Hepatocyte (in vitro differentiated cells): ENCODE results near the gene HDAC2. TPM values are rescaled to one million over a fixed set of nuclear protein-coding genes. Genes with fewer than 3 reads are reported as not detected.

Experiments used
- DNase-seq: peaks from one replicate; pipeline ENCODE4 v3.0.0-alpha.2; 2016; ENCODE audit warnings: low spot score
- H2AFZ ChIP-seq: fragments of 200-600 bp; sonication (generic); 2 replicates; pipeline ENCODE4 v1.6.0; 2016; ENCODE audit warnings: antibody characterized with exemption, mild to moderate bottlenecking
- H3K27ac ChIP-seq: fragments of 200-600 bp; sonication (generic); 2 replicates; pipeline ENCODE4 v1.5.1; 2016; ENCODE audit warnings: mild to moderate bottlenecking
- H3K27me3 ChIP-seq: fragments of 200-600 bp; sonication (generic); 2 replicates; pipeline ENCODE4 v1.6.1; 2016
- H3K36me3 ChIP-seq: fragments of 200-600 bp; sonication (generic); replicated peaks from 2 replicates; pipeline ENCODE4 v1.5.1; 2016; ENCODE audit warnings: low read depth; ENCODE audit not compliant: insufficient read depth
- H3K4me1 ChIP-seq: fragments of 200-600 bp; sonication (generic); 2 replicates; pipeline ENCODE4 v1.5.1; 2016; ENCODE audit warnings: mild to moderate bottlenecking, moderate library complexity; ENCODE audit not compliant: insufficient read depth
- H3K4me2 ChIP-seq: fragments of 200-600 bp; sonication (generic); 2 replicates; pipeline ENCODE4 v1.6.0; 2016
- H3K4me3 ChIP-seq: fragments of 200-600 bp; sonication (generic); 2 replicates; pipeline ENCODE4 v1.5.1; 2016; ENCODE audit warnings: mild to moderate bottlenecking
- H3K79me2 ChIP-seq: fragments of 200-600 bp; sonication (generic); 2 replicates; pipeline ENCODE4 v1.6.0; 2017; ENCODE audit warnings: mild to moderate bottlenecking
- H3K9me2 ChIP-seq: fragments of 200-600 bp; sonication (generic); replicated peaks from 2 replicates; pipeline ENCODE4 v1.6.0; 2017; ENCODE audit warnings: mild to moderate bottlenecking; ENCODE audit not compliant: insufficient read depth
- H3K9me3 ChIP-seq: fragments of 200-600 bp; sonication (generic); 2 replicates; pipeline ENCODE4 v1.5.1; 2016; ENCODE audit warnings: low read depth, mild to moderate bottlenecking
- H4K20me1 ChIP-seq: fragments of 200-600 bp; sonication (generic); 2 replicates; pipeline ENCODE4 v1.6.0; 2016; ENCODE audit warnings: mild to moderate bottlenecking; ENCODE audit not compliant: insufficient read depth, poor library complexity, severe bottlenecking
- EZH2 ChIP-seq: fragments of 200-600 bp; sonication (generic); IDR thresholded peaks from 2 replicates; pipeline ENCODE4 v1.6.1; 2016; ENCODE audit warnings: antibody characterized with exemption, mild to moderate bottlenecking, borderline replicate concordance
- EZH2phosphoT487 ChIP-seq: fragments of 200-600 bp; sonication (generic); IDR thresholded peaks from one replicate; pipeline ENCODE4 v1.6.1; 2018; ENCODE audit warnings: antibody characterized with exemption, mild to moderate bottlenecking, low read depth, moderate library complexity; ENCODE audit not compliant: unreplicated experiment, severe bottlenecking
- WGBS: methylation state at CpG from one replicate; pipeline ENCODE4 v1.1.6; 2016; ENCODE audit warnings: low lambda C conversion rate; ENCODE audit errors: missing lambda C conversion rate; 5-methylcytosine and 5-hydroxymethylcytosine counted together
- polyA plus RNA-seq: library from polyadenylated mRNA; unstranded; fragments of >200 nt; fragmentation: Nextera tagmentation; extraction: Ambion mirVana; gene quantifications from 2 replicates; pipeline ENCODE4 v1.2.1, GENCODE V29; 2016
- total RNA-seq: library from RNA; depleted of rRNA; stranded (reverse); fragments of >200 nt; gene quantifications from 2 replicates; pipeline ENCODE4 v1.2.3, GENCODE V29; 2014
- TF ChIP-seq, protein P1 (sequence below): fragments of 200-600 bp; sonication (generic); IDR thresholded peaks from 2 replicates; pipeline ENCODE4 v1.5.1; 2016; ENCODE audit warnings: antibody characterized with exemption, mild to moderate bottlenecking; ENCODE audit not compliant: poor library complexity

Gene HDAC2
- total and polyA plus RNA-seq, 2 experiments from 2014 or later: 139 to 173 TPM

GRCh38 chr6:113960795-113961194 is 10.2 kb downstream of the HDAC2 start:
- peaks cover 8% of the 10 kb centered on the region for H3K4me1 ChIP-seq
- no peak overlapping the region for H2AFZ ChIP-seq
- peaks cover 96% of the 10 kb centered on the region for H4K20me1 ChIP-seq
- no peak overlapping the region for H3K4me3 ChIP-seq
- 67% methylated on average over 2 of the region's 2 CpGs for WGBS
- TF ChIP-seq, protein P1, sequence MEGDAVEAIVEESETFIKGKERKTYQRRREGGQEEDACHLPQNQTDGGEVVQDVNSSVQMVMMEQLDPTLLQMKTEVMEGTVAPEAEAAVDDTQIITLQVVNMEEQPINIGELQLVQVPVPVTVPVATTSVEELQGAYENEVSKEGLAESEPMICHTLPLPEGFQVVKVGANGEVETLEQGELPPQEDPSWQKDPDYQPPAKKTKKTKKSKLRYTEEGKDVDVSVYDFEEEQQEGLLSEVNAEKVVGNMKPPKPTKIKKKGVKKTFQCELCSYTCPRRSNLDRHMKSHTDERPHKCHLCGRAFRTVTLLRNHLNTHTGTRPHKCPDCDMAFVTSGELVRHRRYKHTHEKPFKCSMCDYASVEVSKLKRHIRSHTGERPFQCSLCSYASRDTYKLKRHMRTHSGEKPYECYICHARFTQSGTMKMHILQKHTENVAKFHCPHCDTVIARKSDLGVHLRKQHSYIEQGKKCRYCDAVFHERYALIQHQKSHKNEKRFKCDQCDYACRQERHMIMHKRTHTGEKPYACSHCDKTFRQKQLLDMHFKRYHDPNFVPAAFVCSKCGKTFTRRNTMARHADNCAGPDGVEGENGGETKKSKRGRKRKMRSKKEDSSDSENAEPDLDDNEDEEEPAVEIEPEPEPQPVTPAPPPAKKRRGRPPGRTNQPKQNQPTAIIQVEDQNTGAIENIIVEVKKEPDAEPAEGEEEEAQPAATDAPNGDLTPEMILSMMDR: no peak
- TF ChIP-seq EZH2phosphoT487 (no peak), EZH2 (no peak)
- DNase-seq: no peak
- no peak overlapping the region for H3K27ac ChIP-seq
- no peaks in the 10 kb centered on the region for H3K27me3 ChIP-seq
- no peaks in the 10 kb centered on the region for H3K9me2 ChIP-seq
- H3K4me2 ChIP-seq: no peak overlapping the region
- H3K9me3 ChIP-seq: no peaks in the 10 kb centered on the region
- H3K79me2 ChIP-seq: peaks cover 100% of the 10 kb centered on the region
- no peaks in the 10 kb centered on the region for H3K36me3 ChIP-seq

DNA sequence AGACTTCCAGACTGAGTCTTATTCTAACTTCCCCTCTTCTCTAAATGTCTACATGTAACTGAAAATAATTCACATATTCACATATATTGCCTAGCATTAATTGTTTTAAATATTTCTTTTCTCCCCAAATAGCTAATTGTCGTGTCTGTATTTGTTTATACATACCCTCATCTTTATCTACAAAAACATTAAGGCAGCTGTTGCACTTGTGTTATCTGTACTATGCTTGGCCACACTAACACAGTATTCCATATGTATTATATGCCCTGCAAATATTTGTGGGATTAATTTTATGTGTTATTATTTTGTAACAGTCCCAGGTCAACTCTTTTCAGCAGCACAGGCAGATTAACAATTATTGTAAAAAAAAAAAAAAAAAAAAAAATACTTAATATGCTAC is 11.7 kb downstream of the HDAC2 start:
- Histone ChIP-seq H3K9me2 (no peaks in the 10 kb centered on the region), H3K4me2 (no peak overlapping the region), H2AFZ (no peak overlapping the region), H3K79me2 (peaks cover 99% of the 10 kb centered on the region), H4K20me1 (peaks cover 80% of the 10 kb centered on the region), H3K4me3 (no peak overlapping the region), H3K27me3 (no peaks in the 10 kb centered on the region), H3K27ac (no peak overlapping the region), H3K9me3 (no peaks in the 10 kb centered on the region), H3K4me1 (peaks cover 8% of the 10 kb centered on the region), H3K36me3 (no peaks in the 10 kb centered on the region)
- 83% methylated on average over 1 of the region's 1 CpG for WGBS
- TF ChIP-seq, protein P1: no peak
- TF ChIP-seq EZH2phosphoT487: no peak
- TF ChIP-seq EZH2: no peak
- no peak for DNase-seq

- Histone ChIP-seq H3K9me2 (no peaks in the 10 kb centered on the region), H3K36me3 (no peaks in the 10 kb centered on the region), H3K9me3 (no peaks in the 10 kb centered on the region), H4K20me1 (peaks cover 39% of the 10 kb centered on the region), H3K79me2 (peaks cover 81% of the 10 kb centered on the region), H3K27me3 (no peaks in the 10 kb centered on the region), H2AFZ (no peak overlapping the region), H3K4me3 (no peak overlapping the region), H3K4me2 (no peak overlapping the region), H3K4me1 (no peaks in the 10 kb centered on the region), H3K27ac (no peak overlapping the region)
- 97% methylated on average over 1 of the region's 1 CpG for WGBS
- DNase-seq: no peak
- TF ChIP-seq, protein P1: no peak
- TF ChIP-seq EZH2phosphoT487: no peak
- no peak for TF ChIP-seq EZH2
Measured at GRCh38 chr6:113954653-113955052, 16.3 kb downstream of the HDAC2 start.

GRCh38 chr6:113953346-113953745 is 17.6 kb downstream of the HDAC2 start:
- no peak overlapping the region for H3K4me2 ChIP-seq
- H3K4me3 ChIP-seq: no peak overlapping the region
- no peaks in the 10 kb centered on the region for H3K4me1 ChIP-seq
- H3K9me2 ChIP-seq: no peaks in the 10 kb centered on the region
- no peak overlapping the region for H2AFZ ChIP-seq
- no peaks in the 10 kb centered on the region for H3K36me3 ChIP-seq
- H3K79me2 ChIP-seq: peaks cover 77% of the 10 kb centered on the region
- no peak for TF ChIP-seq EZH2
- TF ChIP-seq, protein P1: no peak
- no peak for TF ChIP-seq EZH2phosphoT487
- H3K9me3 ChIP-seq: no peaks in the 10 kb centered on the region
- H3K27me3 ChIP-seq: no peaks in the 10 kb centered on the region
- peaks cover 26% of the 10 kb centered on the region for H4K20me1 ChIP-seq
- H3K27ac ChIP-seq: no peak overlapping the region
- DNase-seq: no peak
